K562 (cell line): ENCODE data around the gene MRGPRE. TPM values are rescaled to one million over a fixed set of nuclear protein-coding genes. Genes with fewer than 3 reads are reported as not detected.

ENCODE experiments used
- CHD4 ChIP-seq: fragments of 200-600 bp; sonication (generic); IDR thresholded peaks from 3 replicates; pipeline ENCODE4 v1.6.1; 2012; ENCODE audit warnings: low read depth, mild to moderate bottlenecking, mixed read lengths, low read length, inconsistent platforms; ENCODE audit not compliant: insufficient read depth, insufficient replicate concordance, poor library complexity, severe bottlenecking
- DNMT1 ChIP-seq: fragments of 450-650 bp; IDR thresholded peaks from 2 replicates; pipeline ENCODE4 v1.6.1; 2016; ENCODE audit warnings: antibody characterized with exemption, mild to moderate bottlenecking
- HSF4 ChIP-seq: fragments of 250-450 bp; sonication (Bioruptor Pico); IDR thresholded peaks from 2 replicates; pipeline ENCODE4 v2.1.2; 2022; ENCODE audit warnings: mild to moderate bottlenecking, moderate library complexity, borderline replicate concordance
- PKNOX1 ChIP-seq: fragments of 450-650 bp; IDR thresholded peaks from 2 replicates; pipeline ENCODE4 v1.6.1; 2016
- SIN3B ChIP-seq: fragments of 450-650 bp; IDR thresholded peaks from 2 replicates; pipeline ENCODE4 v1.6.1; 2017; ENCODE audit warnings: low read depth, mild to moderate bottlenecking, moderate library complexity
- ZKSCAN8 ChIP-seq: fragments of 200-800 bp; sonication (Bioruptor generic); IDR thresholded peaks from 2 replicates; pipeline ENCODE4 v1.6.1; 2016; ENCODE audit warnings: missing genetic modification characterization, missing compliant biosample characterization
- ZNF263 ChIP-seq: sonication (generic); formaldehyde crosslinking; IDR thresholded peaks from 2 replicates; pipeline ENCODE4 v1.8.0; 2022; ENCODE audit warnings: mild to moderate bottlenecking, missing genetic modification reagents, borderline replicate concordance
- ZNF395 ChIP-seq: fragments of 200-800 bp; sonication (Bioruptor generic); IDR thresholded peaks from 2 replicates; pipeline ENCODE4 v1.6.1; 2017; ENCODE audit warnings: missing genetic modification characterization, missing compliant biosample characterization
- polyA plus RNA-seq, 8 experiments: library from polyadenylated mRNA; depleted of rRNA in 4 of 8; stranded (reverse) in 5 of 8; unstranded in 3 of 8; fragments of >200 nt; fragmentation: Nextera tagmentation in 2 of 8; fragmentation: Illumina TruSeq in 1 of 8; extraction: Ambion mirVana in 2 of 8; extraction: Trizol in 1 of 8; gene quantifications; 2 replicates each; pipeline versions ENCODE4 v1.2.1 to v1.2.3, GENCODE V29; 2011 to 2014; ENCODE audit warnings: inconsistent platforms in 1 of 8, missing spikeins in 1 of 8
- total RNA-seq, 7 experiments: library from RNA; depleted of rRNA in 6 of 7; stranded (reverse); fragments of >200 nt in 6 of 7; fragmentation: Illumina TruSeq in 2 of 7; extraction: Trizol in 2 of 7; gene quantifications; 2 replicates each; pipeline versions ENCODE4 v1.2.1 to v1.2.3, GENCODE V29; 2011 to 2021; ENCODE audit warnings: low replicate concordance in 1 of 7

The MRGPRE gene
- total and polyA plus RNA-seq, 9 of the 15 experiments (the other 6 are each of a cell fraction or from before 2014, with no cell fraction given): not detected

- TF ChIP-seq ZKSCAN8 (CRISPR knock-in tag) (no peak), DNMT1 (no peak), CHD4 (no peak), ZNF395 (CRISPR knock-in tag) (0 out of 2 replicates have a peak, but pooled peaks have one; percentile 32), SIN3B (no peak), PKNOX1 (peak; percentile 13; the same call in 1 of the 2 replicates), HSF4 (no peak), ZNF263 (CRISPR knock-in tag) (peak; percentile 98)
Observed at GRCh38 chr11:3231550-3231850, 717 bp downstream of the MRGPRE start (continued).
